Activated effector memory CD4-positive, alpha-beta T cell treated with anti-CD3 and anti-CD28 coated beads, Interleukin-2, amount 50 U/mL, for 16 hours (primary cell): ENCODE data around the gene KIRREL3.
"Not testable (repeated sequence)": the region's sequence is repeated elsewhere in the genome, so short reads cannot be mapped to it uniquely, and the experiment has no call there.

ENCODE experiments used
- DNase-seq: peaks from one replicate; pipeline ENCODE4 v3.0.0-alpha.2; 2020

KIRREL3 gene

GRCh38 chr11:126996036-126996804 is 4.3 kb downstream of the KIRREL3 start:
- DNase-seq: no peak

DNA sequence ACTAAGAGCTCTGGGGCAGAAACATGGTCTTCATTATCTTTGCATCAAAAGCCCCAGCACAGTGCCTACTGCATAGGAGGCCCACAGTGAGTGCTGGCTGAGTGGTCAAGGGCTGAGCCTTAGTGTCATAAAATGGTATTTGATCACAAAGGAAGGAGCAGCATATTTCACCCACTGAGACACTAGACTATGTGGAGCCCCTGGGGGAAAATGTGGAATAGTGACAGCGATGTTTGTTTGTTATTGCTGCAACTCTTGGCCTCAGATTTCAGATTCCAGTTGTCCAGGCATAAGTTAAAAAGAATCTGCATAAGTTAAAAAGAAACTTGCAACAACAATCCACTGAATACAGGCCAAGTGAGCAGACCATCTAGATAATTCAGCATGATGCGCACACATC is 7.0 kb downstream of the KIRREL3 start:
- no peak for DNase-seq

- no peak for DNase-seq
These were observed 7.8 kb downstream of the KIRREL3 start for GRCh38 chr11:126992804-126993111.

GRCh38 chr11:126992065-126992803 is 8.3 kb downstream of the KIRREL3 start:
- DNase-seq: no peak

DNA sequence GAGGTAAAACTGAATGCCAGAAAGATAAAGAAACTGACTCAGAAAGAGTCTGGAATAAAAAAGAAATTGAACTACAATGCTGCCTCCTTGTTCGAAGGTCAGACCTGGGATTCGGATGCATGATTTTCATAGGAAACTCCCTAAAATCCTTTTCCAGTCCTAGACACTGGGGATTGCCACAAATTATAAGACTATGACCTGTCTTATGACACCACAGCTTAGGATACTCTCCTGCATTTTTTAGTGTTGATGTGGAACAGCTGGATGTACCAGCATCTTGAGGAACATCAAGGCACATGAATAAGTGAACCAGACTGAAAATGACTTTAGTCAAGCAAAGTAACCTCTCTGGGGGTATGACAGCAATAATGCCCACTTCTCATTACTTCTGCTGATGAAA is 9.0 kb downstream of the KIRREL3 start:
- DNase-seq: no peak

DNA sequence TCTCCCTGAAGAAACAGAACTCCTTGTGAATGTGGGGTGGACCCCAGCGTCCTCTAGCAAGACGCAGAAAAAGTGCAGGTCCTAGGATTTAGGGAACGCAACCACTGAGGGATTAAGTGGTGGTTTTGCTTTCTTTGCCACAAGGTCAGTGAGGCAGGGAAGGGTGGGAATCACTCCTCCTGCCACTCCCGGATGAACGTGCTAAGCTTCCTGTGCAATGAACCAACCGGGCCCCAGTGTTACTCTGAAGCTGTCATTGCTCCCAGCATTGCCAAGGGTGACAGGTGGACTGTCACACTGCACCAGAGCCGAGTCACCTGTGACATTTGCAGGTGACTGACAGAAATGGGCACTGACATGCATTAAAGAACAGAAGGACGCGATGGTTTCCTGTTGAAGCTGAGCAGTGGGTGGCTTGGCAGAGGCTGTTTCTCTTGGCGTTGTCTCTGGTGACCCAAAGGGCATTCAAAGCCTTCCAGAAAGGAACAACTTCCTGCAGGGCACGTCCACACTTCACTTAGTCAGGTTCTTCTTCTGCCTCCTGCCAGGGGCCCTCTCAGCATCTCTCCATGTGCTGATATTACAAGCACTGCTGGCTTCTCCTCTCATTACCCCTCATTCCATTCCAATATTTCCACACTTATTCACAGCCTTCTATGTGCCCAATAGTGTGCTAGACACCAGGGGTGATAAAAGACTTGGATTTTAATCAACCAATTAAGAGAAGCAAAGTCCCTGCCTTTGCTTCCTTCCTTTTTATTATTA is 9.7 kb downstream of the KIRREL3 start:
- no peak for DNase-seq

DNA sequence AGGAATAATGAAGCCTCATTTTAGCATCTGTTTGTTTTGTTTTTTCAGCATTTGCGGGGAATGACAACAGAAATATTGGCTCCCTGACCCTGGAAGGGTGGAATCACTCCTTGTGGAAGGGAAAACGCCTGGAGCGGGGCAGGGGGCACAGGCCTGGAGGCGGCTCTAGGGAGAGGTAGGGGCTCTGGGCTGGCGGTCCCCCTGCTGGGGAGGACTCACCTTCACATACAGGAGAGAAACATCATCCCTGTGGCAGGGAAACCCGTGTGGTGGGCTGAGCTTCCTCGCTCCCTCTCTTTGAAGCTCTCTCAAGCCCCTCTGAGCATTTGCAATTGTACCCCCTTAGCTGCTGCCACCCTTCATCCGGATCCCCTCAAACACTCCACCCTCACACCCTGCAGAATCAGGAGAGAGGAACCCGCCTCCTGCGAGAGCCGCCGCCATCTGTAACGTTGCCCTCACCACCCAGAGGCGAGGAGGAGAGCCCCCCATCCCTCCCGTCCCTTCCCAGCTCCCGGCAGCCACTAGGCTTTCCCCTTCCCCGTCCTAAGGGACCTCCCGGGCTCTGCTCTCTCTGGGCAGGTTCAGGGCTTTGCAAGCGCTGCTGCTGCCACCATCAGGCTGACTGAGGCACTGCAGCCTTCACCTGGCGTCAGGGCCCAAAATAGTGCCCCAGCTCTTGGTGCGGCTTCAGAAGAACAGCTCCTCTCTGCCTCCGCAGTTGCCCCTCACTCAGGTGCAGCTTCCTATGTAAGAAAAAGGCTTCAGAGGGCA is 10.4 kb downstream of the KIRREL3 start:
- peak; percentile 80 for DNase-seq

GRCh38 chr11:126988655-126989054 is 11.9 kb downstream of the KIRREL3 start:
- no peak for DNase-seq

DNA sequence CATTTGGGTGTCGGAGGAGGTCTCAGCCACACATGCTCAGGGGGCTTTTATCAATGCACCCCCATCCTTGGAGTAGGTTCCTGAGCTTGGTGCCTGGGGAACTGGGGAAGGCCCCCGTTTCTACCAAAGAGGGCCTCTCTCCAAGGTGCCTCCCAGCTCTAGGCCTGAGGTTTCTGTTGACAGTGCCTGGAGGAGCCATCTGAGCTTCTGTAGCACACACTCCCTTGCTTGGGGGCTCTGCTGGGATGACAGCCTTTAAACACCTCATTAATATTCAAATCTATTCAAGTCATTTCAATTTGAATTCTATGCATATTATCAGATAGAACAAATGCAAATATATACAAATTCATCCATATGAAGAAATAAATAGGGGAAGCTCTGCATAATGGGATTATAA is 18.9 kb downstream of the KIRREL3 start:
- DNase-seq: no peak

DNA sequence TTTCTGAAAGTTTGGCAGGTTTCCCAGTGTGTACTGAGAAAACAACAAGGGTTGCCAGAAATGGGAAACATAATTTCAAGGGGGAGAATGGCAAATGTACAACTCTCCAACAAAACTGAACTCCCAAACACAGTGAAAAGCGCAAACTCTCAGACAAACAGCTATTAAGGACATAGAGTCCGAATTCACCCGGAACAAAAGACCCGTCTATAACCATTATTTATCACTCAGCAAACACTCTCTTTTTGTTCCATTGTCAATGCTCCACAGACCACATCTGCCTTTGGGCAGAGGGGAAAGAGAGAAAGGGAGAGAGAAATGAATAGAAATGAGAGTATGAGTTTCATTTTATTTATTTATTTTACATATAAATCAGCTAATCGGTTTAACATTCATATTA is 21.7 kb downstream of the KIRREL3 start:
- no peak for DNase-seq

GRCh38 chr11:126978165-126978564 is 22.4 kb downstream of the KIRREL3 start:
- DNase-seq: no peak

GRCh38 chr11:126973051-126973450 is 27.5 kb downstream of the KIRREL3 start:
- DNase-seq: no peak

- no peak for DNase-seq
These were observed 29.3 kb downstream of the KIRREL3 start for GRCh38 chr11:126971305-126971704.

DNA sequence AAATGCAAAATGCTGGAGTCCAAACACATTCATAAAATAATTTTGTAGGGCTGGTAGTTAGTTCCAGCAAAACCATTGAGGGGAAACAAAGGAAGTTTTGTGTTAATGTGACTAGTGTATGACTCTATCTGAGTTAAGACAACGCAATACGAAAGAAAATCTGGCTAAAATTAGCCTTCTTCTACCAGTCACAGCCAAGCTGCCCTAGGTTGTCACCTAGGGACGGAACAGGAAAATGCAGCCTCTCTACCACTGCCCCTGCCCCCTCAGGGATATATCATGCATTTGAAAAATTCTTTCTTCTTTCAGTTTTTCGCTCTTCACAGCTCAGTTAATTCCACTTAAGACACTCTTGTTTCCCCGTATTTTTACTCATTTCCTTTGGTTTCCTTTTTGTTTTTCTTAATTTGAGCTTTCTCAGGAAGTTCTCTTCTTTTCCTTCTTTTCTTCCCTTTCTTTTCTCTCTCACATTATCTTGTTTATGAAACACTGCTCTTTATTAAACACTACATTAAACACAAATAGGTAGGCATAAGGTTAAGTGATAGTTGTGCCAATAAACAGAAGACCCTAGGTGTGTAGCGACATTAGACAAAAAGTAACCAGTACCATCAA is 30.6 kb downstream of the KIRREL3 start:
- DNase-seq: no peak

DNA sequence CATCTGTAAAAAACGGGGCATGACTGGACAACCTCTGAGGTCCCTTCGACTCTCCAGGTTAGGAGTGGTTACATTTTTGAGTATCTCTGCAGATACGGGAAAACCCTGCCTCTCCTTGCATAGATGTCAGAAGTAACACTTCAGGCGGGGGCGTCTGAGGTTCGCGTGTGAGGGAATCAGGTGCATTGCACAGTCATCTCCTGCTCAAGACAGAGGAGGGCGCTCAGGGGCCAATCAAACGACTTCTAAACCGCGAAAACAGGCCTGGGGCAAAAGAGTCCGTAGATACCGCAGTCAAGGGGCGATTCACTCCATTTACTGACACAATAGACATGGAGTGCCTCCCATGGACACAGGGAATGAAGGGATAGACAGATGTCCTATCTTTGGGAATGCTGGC is 31.7 kb downstream of the KIRREL3 start:
- DNase-seq: no peak

DNA sequence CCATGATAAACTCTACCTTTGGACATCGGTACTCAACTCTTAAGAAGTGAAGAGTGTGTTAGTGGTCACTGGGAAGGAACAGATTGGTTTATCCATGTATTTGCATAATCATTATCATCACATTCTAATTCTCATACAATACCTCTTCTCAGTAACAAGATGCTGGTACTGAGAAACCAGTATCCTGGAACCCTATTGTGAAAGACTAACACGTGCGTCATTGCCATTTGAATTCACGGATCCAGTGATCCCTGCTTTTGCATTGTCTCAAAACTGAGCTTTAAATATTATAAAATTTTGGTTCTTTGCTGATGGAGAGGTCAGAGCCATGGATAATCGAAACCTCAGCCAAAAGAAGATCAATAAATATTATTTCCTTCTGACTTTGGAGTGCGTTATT is 35.2 kb downstream of the KIRREL3 start:
- no peak for DNase-seq

- DNase-seq: no peak
These were observed 36.8 kb downstream of the KIRREL3 start for GRCh38 chr11:126963603-126964363.

DNA sequence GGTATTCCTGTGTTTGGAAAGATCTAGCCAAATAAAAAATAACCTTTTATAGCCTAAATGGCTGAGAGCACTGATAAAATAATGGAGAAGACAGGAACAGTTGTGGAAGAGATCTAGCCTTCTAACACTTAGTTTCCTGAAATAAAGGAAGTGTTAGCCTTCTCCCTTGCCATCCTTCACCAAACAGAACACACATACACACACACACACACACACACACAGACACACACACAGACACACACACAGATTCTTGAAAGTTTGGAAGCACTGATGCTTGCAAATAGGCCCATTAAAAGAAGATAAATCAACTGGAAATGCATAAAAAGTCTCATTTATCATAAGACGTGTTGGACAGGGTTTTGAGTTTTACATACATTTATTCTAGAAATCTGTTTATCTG is 37.5 kb downstream of the KIRREL3 start:
- no peak for DNase-seq

- no peak for DNase-seq
These were observed 40.9 kb downstream of the KIRREL3 start for GRCh38 chr11:126959700-126960099.

- DNase-seq: no peak
These were observed 43.9 kb downstream of the KIRREL3 start for GRCh38 chr11:126956635-126957034.

DNA sequence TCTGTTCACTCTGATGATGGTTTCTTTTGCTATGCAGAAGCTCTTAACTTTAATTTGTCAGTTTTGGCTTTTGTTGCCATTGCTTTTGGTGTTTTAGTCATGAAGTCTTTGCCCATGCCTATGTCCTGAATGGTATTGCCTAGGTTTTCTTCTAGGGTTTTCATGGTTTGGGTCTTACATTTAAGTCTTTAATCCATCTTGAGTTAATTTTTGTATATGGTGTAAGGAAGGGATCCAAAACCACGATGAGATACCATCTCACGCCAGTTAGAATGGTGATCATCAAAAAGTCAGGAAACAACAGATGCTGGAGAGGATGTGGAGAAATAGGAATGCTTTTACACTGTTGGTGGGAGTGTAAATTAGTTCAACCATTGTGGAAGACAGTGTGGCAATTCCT is 48.0 kb downstream of the KIRREL3 start:
- not testable (repeated sequence) for DNase-seq

DNA sequence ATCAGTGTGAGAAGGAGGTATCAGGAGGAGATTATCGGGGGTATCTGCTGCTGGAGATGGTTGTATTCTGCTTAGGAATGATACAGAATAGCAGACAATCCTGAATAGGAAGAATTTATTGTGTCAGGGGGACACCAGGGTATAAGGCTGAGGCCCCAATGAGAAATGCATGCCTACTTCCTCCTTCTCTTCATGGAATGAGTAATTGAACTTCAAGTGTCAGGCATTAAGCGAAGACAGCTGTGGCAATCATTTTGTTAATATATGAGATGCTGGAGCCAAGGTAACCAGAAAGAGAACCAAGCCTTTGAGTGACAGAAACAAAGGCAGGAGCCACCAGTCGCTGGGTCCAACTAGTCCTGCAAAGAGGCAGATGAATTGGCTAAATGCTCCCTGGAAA is 49.1 kb downstream of the KIRREL3 start:
- no peak for DNase-seq
